GM12875 (cell line): ENCODE data around the gene PTPRN.

Experiments used
- H3K4me3 ChIP-seq: one replicate; pipeline ENCODE4 v1.5.1; 2011; ENCODE audit warnings: low read depth, low read length, control low read depth
- CTCF ChIP-seq: IDR thresholded peaks from 2 replicates; pipeline ENCODE4 v1.5.1; 2011; ENCODE audit warnings: low read depth, mild to moderate bottlenecking, control low read depth, inconsistent platforms, low read length, moderate library complexity, borderline replicate concordance; ENCODE audit not compliant: insufficient read depth

PTPRN gene

GRCh38 chr2:219306047-219306446 lies 3.2 kb downstream of the PTPRN start:
- H3K4me3 ChIP-seq: no peak overlapping the region
- TF ChIP-seq CTCF: no peak

GRCh38 chr2:219304223-219304622 lies 5.0 kb downstream of the PTPRN start:
- no peak for TF ChIP-seq CTCF
- no peak overlapping the region for H3K4me3 ChIP-seq

GRCh38 chr2:219302412-219302968 lies 6.7 kb downstream of the PTPRN start:
- TF ChIP-seq CTCF: no peak
- no peak overlapping the region for H3K4me3 ChIP-seq

- H3K4me3 ChIP-seq: no peak overlapping the region
- TF ChIP-seq CTCF: no peak
Observed at GRCh38 chr2:219300022-219300421, 9.2 kb downstream of the PTPRN start.

GRCh38 chr2:219299372-219299760 lies 9.8 kb downstream of the PTPRN start:
- H3K4me3 ChIP-seq: no peak overlapping the region
- no peak for TF ChIP-seq CTCF

- H3K4me3 ChIP-seq: no peak overlapping the region
- peak; percentile 99 for TF ChIP-seq CTCF
Observed at GRCh38 chr2:219298759-219299371, 10.3 kb downstream of the PTPRN start.

- no peak overlapping the region for H3K4me3 ChIP-seq
- no peak for TF ChIP-seq CTCF
Observed at GRCh38 chr2:219297766-219298456, 11.3 kb downstream of the PTPRN start.
